Measurements from ENCODE around the gene DSTN. TPM values are rescaled to one million over a fixed set of nuclear protein-coding genes. Genes with fewer than 3 reads are reported as not detected.
A peak's percentile ranks its signal among the peaks of the same experiment; 100 is the strongest.

DSTN gene
- total RNA-seq, 1 donor, result 550 TPM

GRCh38 chr20:17543531-17544131 lies 26.2 kb upstream of the DSTN start:
- no peak for TF ChIP-seq CTCF (IDR thresholded peaks at IDR 0.05; ENCODE audit: insufficient read depth, low read depth, low read length)
- no peak overlapping the region for H3K4me3 ChIP-seq (ENCODE audit: low read depth, low read length)
- peak; percentile 92 for DNase-seq (ENCODE audit: low read depth)

DNA sequence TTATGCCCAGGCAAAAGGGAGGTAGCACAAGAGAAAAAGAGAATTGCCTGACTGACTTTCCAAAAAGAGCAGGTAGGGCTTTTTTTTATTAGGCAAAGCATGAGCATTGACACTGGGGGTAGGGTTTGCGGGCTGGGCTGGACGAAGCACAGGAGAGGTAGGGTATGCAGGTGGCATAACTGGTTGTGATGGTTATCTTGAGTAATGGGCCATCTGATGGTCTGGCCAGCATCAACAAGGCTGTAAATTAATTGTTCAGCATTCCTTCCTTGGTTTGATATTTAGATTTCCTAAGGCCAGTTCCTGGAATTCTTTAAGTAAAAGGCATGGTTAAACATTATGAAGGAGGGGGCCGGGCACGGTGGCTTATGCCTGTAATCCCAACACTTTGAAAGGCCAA lies 24.7 kb upstream of the DSTN start:
- TF ChIP-seq CTCF (IDR thresholded peaks at IDR 0.05; ENCODE audit: insufficient read depth, low read depth, low read length), result no peak
- no peak overlapping the region for H3K4me3 ChIP-seq (ENCODE audit: low read depth, low read length)
- DNase-seq (ENCODE audit: low read depth), result no peak

DNA sequence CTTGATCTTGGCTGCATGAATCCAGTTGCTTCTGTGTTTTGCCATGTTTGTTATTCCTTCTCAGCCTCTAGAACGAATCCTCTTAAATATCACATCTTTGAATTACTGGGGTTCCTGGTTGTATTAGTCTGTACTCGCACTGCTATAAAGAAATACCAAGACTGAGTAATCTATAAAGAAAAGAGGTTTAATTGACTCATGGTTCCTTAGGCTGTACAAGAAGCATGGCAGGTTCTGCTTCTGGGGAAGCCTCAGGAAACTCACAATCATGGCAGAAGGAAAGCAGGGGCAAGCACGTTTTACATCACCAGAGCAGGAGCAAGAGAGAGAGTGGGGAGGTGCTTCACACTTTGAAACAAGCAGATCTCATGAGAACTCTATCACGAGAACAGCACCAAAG lies 20.7 kb upstream of the DSTN start:
- no peak for DNase-seq (ENCODE audit: low read depth)
- TF ChIP-seq CTCF (IDR thresholded peaks at IDR 0.05; ENCODE audit: insufficient read depth, low read depth, low read length), result no peak

DNA sequence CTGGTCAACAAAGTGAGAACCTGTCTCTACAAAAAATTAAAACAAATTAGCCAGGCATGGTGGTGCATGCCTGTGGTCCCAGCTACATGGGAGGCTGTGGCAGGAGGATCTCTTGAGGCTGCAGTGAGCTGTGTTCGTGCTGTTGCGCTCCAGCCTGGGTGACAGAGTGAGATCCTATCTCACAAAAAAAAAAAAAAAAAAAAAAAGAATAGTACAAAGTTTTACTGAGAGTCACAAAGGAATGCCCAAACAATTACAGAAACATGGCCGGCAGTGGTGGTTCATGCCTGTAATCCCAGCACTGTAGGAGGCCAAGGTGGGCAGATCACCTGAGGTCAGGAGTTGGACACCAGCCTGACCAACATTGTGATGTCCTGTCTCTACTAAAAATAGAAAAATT lies 14.8 kb upstream of the DSTN start:
- H3K4me3 ChIP-seq (ENCODE audit: low read depth, low read length), result no peak overlapping the region
- no peak for TF ChIP-seq CTCF (IDR thresholded peaks at IDR 0.05; ENCODE audit: insufficient read depth, low read depth, low read length)
- no peak for DNase-seq (ENCODE audit: low read depth)

More for the DNA sequence above, 20.7 kb upstream of the DSTN start:
- H3K4me3 ChIP-seq (ENCODE audit: low read depth, low read length), result no peak overlapping the region

DNA sequence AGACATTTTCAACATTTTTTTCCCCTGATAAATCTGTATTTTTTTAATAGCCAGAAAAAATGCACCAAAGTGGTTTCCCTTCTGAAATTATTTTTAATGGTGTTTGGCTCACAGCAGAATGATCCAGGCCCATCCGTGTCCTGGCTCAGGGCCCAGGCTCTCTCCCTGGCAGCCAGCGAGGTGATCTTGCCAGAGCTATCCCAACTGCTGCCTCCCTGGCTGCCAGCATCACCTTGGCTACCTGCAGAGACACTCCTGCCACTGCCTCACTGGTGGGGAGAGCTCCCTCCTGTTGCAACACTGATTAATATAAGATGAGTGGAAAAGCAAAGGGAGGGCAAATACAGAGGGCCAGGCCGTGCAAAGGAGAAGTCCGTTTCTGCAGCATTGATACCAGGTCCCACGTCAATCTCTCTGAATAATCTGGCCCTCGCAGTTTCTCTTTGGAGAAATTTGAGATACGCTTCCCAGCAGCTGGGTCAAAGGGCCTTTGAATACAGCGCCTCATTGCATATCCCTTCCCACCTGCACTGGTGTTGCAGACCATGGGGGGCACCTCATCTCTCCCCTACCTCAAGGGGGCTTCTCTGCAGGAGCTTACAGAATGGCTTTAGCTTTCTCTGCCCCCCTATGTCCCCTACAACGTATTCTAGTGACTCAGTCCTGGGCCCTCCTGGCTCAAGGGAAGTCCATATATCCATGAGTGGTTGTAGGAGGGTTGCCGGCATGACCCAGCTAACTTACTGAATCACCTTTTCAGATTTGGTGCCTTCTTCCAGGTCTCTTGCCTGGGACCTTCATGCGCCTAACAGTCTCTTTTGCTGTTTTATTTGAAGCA lies 12.8 kb upstream of the DSTN start:
- no peak for DNase-seq (ENCODE audit: low read depth)
- H3K4me3 ChIP-seq (ENCODE audit: low read depth, low read length), result no peak overlapping the region
- no peak for TF ChIP-seq CTCF (IDR thresholded peaks at IDR 0.05; ENCODE audit: insufficient read depth, low read depth, low read length)

DNA sequence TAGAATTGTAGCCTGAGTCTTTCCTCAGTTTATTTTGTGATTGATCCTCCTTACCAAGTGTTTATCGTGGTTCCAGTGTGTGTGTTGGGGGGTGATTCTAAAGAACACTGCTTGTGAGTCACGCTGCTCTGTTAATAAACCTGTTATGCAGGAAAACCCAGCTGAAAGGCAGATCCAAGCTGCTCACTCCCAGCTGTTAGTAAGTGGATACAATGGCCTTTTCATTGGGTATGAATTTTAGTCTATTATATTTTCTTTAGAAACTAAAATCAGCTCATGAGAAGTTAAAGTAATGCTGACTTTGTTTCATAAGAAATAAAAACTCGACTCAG lies 12.2 kb upstream of the DSTN start:
- no peak overlapping the region for H3K4me3 ChIP-seq (ENCODE audit: low read depth, low read length)
- no peak for TF ChIP-seq CTCF (IDR thresholded peaks at IDR 0.05; ENCODE audit: insufficient read depth, low read depth, low read length)
- peak; percentile 84 for DNase-seq (ENCODE audit: low read depth)
